Measurements from ENCODE around the gene TNFRSF18. TPM values are rescaled to one million over a fixed set of nuclear protein-coding genes. Genes with fewer than 3 reads are reported as not detected.

TNFRSF18 gene
- total and polyA plus RNA-seq, 2 experiments from 2014 or later: 1.3 TPM; not detected in 1

- H3K4me1 ChIP-seq (ENCODE audit: insufficient read depth): peaks cover 13% of the 10 kb centered on the region
- peak overlapping the region; percentile 95 for H3K4me2 ChIP-seq
- H2AFZ ChIP-seq: peak overlapping the region; percentile 57
- H3K27ac ChIP-seq: peak overlapping the region; percentile 99
- TF ChIP-seq EZH2 (IDR thresholded peaks at IDR 0.05; ENCODE audit: borderline replicate concordance) (no peak), EZH2phosphoT487 (IDR thresholded peaks at IDR 0.05; ENCODE audit: low read depth, severe bottlenecking, unreplicated experiment) (no peak), CTCF (IDR thresholded peaks at IDR 0.05; ENCODE audit: poor library complexity) (no peak)
- H4K20me1 ChIP-seq (ENCODE audit: insufficient read depth, poor library complexity, severe bottlenecking): no peaks in the 10 kb centered on the region
- H3K27me3 ChIP-seq: no peaks in the 10 kb centered on the region
- WGBS (ENCODE audit: low lambda C conversion rate, missing lambda C conversion rate): 2% methylated on average over 19 of the region's 29 CpGs
- peak overlapping the region; percentile 9 for H3K4me3 ChIP-seq
- peak; percentile 93 for DNase-seq (ENCODE audit: low spot score)
- no peaks in the 10 kb centered on the region for H3K9me3 ChIP-seq (ENCODE audit: low read depth)
- H3K36me3 ChIP-seq (replicated peaks; ENCODE audit: insufficient read depth, low read depth): no peaks in the 10 kb centered on the region
- H3K9me2 ChIP-seq (replicated peaks; ENCODE audit: insufficient read depth): no peaks in the 10 kb centered on the region
- no peaks in the 10 kb centered on the region for H3K79me2 ChIP-seq
These were observed 48.9 kb downstream of the TNFRSF18 start for GRCh38 chr1:1157426-1157913.

- Histone ChIP-seq H3K4me1 (ENCODE audit: insufficient read depth) (peaks cover 13% of the 10 kb centered on the region), H3K27ac (no peak overlapping the region), H4K20me1 (ENCODE audit: insufficient read depth, poor library complexity, severe bottlenecking) (no peaks in the 10 kb centered on the region), H3K9me2 (replicated peaks; ENCODE audit: insufficient read depth) (no peaks in the 10 kb centered on the region), H3K9me3 (ENCODE audit: low read depth) (no peaks in the 10 kb centered on the region), H3K36me3 (replicated peaks; ENCODE audit: insufficient read depth, low read depth) (no peaks in the 10 kb centered on the region), H3K4me3 (no peak overlapping the region), H2AFZ (no peak overlapping the region), H3K79me2 (no peaks in the 10 kb centered on the region), H3K27me3 (no peaks in the 10 kb centered on the region), H3K4me2 (no peak overlapping the region)
- 84% methylated on average over 2 of the region's 9 CpGs for WGBS (ENCODE audit: low lambda C conversion rate, missing lambda C conversion rate)
- no peak for TF ChIP-seq EZH2phosphoT487 (IDR thresholded peaks at IDR 0.05; ENCODE audit: low read depth, severe bottlenecking, unreplicated experiment)
- no peak for DNase-seq (ENCODE audit: low spot score)
These were observed 49.4 kb downstream of the TNFRSF18 start for GRCh38 chr1:1157033-1157365.

GRCh38 chr1:1156140-1157032 is 50.0 kb downstream of the TNFRSF18 start:
- no peaks in the 10 kb centered on the region for H3K27me3 ChIP-seq
- H3K36me3 ChIP-seq (replicated peaks; ENCODE audit: insufficient read depth, low read depth): no peaks in the 10 kb centered on the region
- H3K4me1 ChIP-seq (ENCODE audit: insufficient read depth): peaks cover 13% of the 10 kb centered on the region
- no peaks in the 10 kb centered on the region for H3K79me2 ChIP-seq
- H3K4me3 ChIP-seq: no peak overlapping the region
- H3K9me3 ChIP-seq (ENCODE audit: low read depth): no peaks in the 10 kb centered on the region
- no peak overlapping the region for H2AFZ ChIP-seq
- WGBS (ENCODE audit: low lambda C conversion rate, missing lambda C conversion rate): 87% methylated on average over 26 of the region's 26 CpGs
- no peaks in the 10 kb centered on the region for H4K20me1 ChIP-seq (ENCODE audit: insufficient read depth, poor library complexity, severe bottlenecking)
- H3K27ac ChIP-seq: no peak overlapping the region
- no peak for DNase-seq (ENCODE audit: low spot score)
- H3K9me2 ChIP-seq (replicated peaks; ENCODE audit: insufficient read depth): no peaks in the 10 kb centered on the region
- no peak overlapping the region for H3K4me2 ChIP-seq
- TF ChIP-seq EZH2 (IDR thresholded peaks at IDR 0.05; ENCODE audit: borderline replicate concordance) (no peak), CTCF (IDR thresholded peaks at IDR 0.05; ENCODE audit: poor library complexity) (no peak), EZH2phosphoT487 (IDR thresholded peaks at IDR 0.05; ENCODE audit: low read depth, severe bottlenecking, unreplicated experiment) (no peak)

GRCh38 chr1:1155258-1155657 is 51.1 kb downstream of the TNFRSF18 start:
- 70% methylated on average over 10 of the region's 10 CpGs for WGBS (ENCODE audit: low lambda C conversion rate, missing lambda C conversion rate)
- TF ChIP-seq CTCF (IDR thresholded peaks at IDR 0.05; ENCODE audit: poor library complexity) (no peak), EZH2 (IDR thresholded peaks at IDR 0.05; ENCODE audit: borderline replicate concordance) (no peak), EZH2phosphoT487 (IDR thresholded peaks at IDR 0.05; ENCODE audit: low read depth, severe bottlenecking, unreplicated experiment) (no peak)
- Histone ChIP-seq H3K79me2 (no peaks in the 10 kb centered on the region), H3K4me3 (no peak overlapping the region), H3K4me1 (ENCODE audit: insufficient read depth) (peaks cover 15% of the 10 kb centered on the region), H3K27me3 (no peaks in the 10 kb centered on the region), H2AFZ (no peak overlapping the region), H3K9me2 (replicated peaks; ENCODE audit: insufficient read depth) (no peaks in the 10 kb centered on the region), H4K20me1 (ENCODE audit: insufficient read depth, poor library complexity, severe bottlenecking) (no peaks in the 10 kb centered on the region), H3K4me2 (no peak overlapping the region), H3K27ac (no peak overlapping the region), H3K36me3 (replicated peaks; ENCODE audit: insufficient read depth, low read depth) (no peaks in the 10 kb centered on the region), H3K9me3 (ENCODE audit: low read depth) (no peaks in the 10 kb centered on the region)
- no peak for DNase-seq (ENCODE audit: low spot score)

All from hepatocyte (in vitro differentiated cells).